NCI-H2196 (cell line): Measurements from ENCODE around the gene F5.
A peak's percentile ranks its signal among the peaks of the same experiment; 100 is the strongest.
"Not testable (repeated sequence)": the region's sequence is repeated elsewhere in the genome, so short reads cannot be mapped to it uniquely, and the experiment has no call there.

Experiments used
- DNase-seq: peaks from one replicate; lab custom pipeline; 2025; ENCODE audit not compliant: unreplicated experiment; lab: John Stamatoyannopoulos, UW

F5 gene

GRCh38 chr1:169511316-169512005 is 74.8 kb downstream of the F5 start:
- DNase-seq: no peak

- no peak for DNase-seq
These were observed 76.2 kb downstream of the F5 start for GRCh38 chr1:169510060-169510459.

GRCh38 chr1:169509354-169509753 is 76.9 kb downstream of the F5 start:
- peak; percentile 48 for DNase-seq

- DNase-seq: no peak
These were observed 77.6 kb downstream of the F5 start for GRCh38 chr1:169508432-169509338.

GRCh38 chr1:169507413-169507812 is 78.9 kb downstream of the F5 start:
- DNase-seq: no peak

GRCh38 chr1:169503601-169504000 is 82.7 kb downstream of the F5 start:
- DNase-seq: not testable (repeated sequence)

GRCh38 chr1:169499807-169500206 is 86.5 kb downstream of the F5 start:
- no peak for DNase-seq

- DNase-seq: no peak
These were observed 89.0 kb downstream of the F5 start for GRCh38 chr1:169497317-169497716.

- DNase-seq: no peak
These were observed 90.4 kb downstream of the F5 start for GRCh38 chr1:169495916-169496315.

GRCh38 chr1:169495046-169495775 is 91.1 kb downstream of the F5 start:
- DNase-seq: no peak

GRCh38 chr1:169494343-169494742 is 91.9 kb downstream of the F5 start:
- DNase-seq: no peak

GRCh38 chr1:169493251-169493650 is 93.0 kb downstream of the F5 start:
- DNase-seq: no peak

GRCh38 chr1:169491845-169492281 is 94.4 kb downstream of the F5 start:
- DNase-seq: no peak

- DNase-seq: no peak
These were observed 98.1 kb downstream of the F5 start for GRCh38 chr1:169488157-169488556.

GRCh38 chr1:169487561-169487960 is 98.7 kb downstream of the F5 start:
- DNase-seq: no peak

GRCh38 chr1:169487133-169487532 is 99.1 kb downstream of the F5 start:
- DNase-seq: no peak

- no peak for DNase-seq
These were observed 99.8 kb downstream of the F5 start for GRCh38 chr1:169486281-169487051.

GRCh38 chr1:169485431-169486280 is 100.6 kb downstream of the F5 start, which contains the start of gene SLC19A2:
TSS of gene SLC19A2 (minus strand) at chr1:169485944. CDS start at chr1:169485766, 178 bp downstream.
- DNase-seq: peak; percentile 99

GRCh38 chr1:169484683-169485430 is 101.4 kb downstream of the F5 start:
- DNase-seq: no peak
